Activated naive CD8-positive, alpha-beta T cell treated with anti-CD3 and anti-CD28 coated beads, Interleukin-2, amount 50 U/mL, for 24 hours (primary cell): Measurements from ENCODE around the gene TMEM178B.

ENCODE experiments used
- ATAC-seq: fragments of 150-1000 bp; cut with Tn5 transposase; one replicate; pipeline ENCODE4 v1.10.0; 2021
- DNase-seq: peaks from one replicate; pipeline ENCODE4 v3.0.0; 2021
- H3K27ac Mint-ChIP-seq: one replicate; pipeline ENCODE4 v1.8.0; 2021; ENCODE audit warnings: mild to moderate bottlenecking, mixed read lengths
- H3K27me3 Mint-ChIP-seq: one replicate; pipeline ENCODE4 v1.8.0; 2021; ENCODE audit warnings: mixed read lengths
- H3K36me3 Mint-ChIP-seq: one replicate; pipeline ENCODE4 v1.8.0; 2021; ENCODE audit warnings: low read depth, mixed read lengths
- H3K4me1 Mint-ChIP-seq: one replicate; pipeline ENCODE4 v1.8.0; 2021; ENCODE audit warnings: mixed read lengths
- H3K4me3 Mint-ChIP-seq: one replicate; pipeline ENCODE4 v1.8.0; 2021; ENCODE audit warnings: mild to moderate bottlenecking, moderate library complexity, mixed read lengths
- H3K9me3 Mint-ChIP-seq: one replicate; pipeline ENCODE4 v1.8.0; 2021; ENCODE audit warnings: mixed read lengths

The TMEM178B gene

GRCh38 chr7:141144921-141145629, 71.2 kb downstream of the TMEM178B start:
- DNase-seq (no peak), ATAC-seq (peak; percentile 61)
- Mint-ChIP-seq H3K9me3 (peaks cover 6% of the 10 kb centered on the region), H3K4me3 (no peak overlapping the region), H3K27ac (no peak overlapping the region), H3K36me3 (no peaks in the 10 kb centered on the region), H3K27me3 (no peaks in the 10 kb centered on the region), H3K4me1 (no peaks in the 10 kb centered on the region)

- Mint-ChIP-seq H3K4me1 (no peaks in the 10 kb centered on the region), H3K4me3 (no peak overlapping the region), H3K9me3 (peaks cover 6% of the 10 kb centered on the region), H3K27me3 (no peaks in the 10 kb centered on the region), H3K27ac (no peak overlapping the region), H3K36me3 (no peaks in the 10 kb centered on the region)
- ATAC-seq (no peak), DNase-seq (no peak)
Observed at GRCh38 chr7:141145630-141145982, 71.7 kb downstream of the TMEM178B start.

- DNase-seq, result no peak
- no peaks in the 10 kb centered on the region for H3K27me3 Mint-ChIP-seq
- H3K36me3 Mint-ChIP-seq, result no peaks in the 10 kb centered on the region
- no peak for ATAC-seq
- H3K27ac Mint-ChIP-seq, result no peak overlapping the region
- H3K9me3 Mint-ChIP-seq, result peaks cover 6% of the 10 kb centered on the region
- H3K4me1 Mint-ChIP-seq, result no peaks in the 10 kb centered on the region
- H3K4me3 Mint-ChIP-seq, result no peak overlapping the region
Observed at GRCh38 chr7:141147482-141147881, 73.6 kb downstream of the TMEM178B start.

- no peaks in the 10 kb centered on the region for H3K36me3 Mint-ChIP-seq
- H3K4me1 Mint-ChIP-seq, result no peaks in the 10 kb centered on the region
- DNase-seq (no peak), ATAC-seq (no peak)
- no peaks in the 10 kb centered on the region for H3K9me3 Mint-ChIP-seq
- H3K27ac Mint-ChIP-seq, result no peak overlapping the region
- H3K4me3 Mint-ChIP-seq, result no peak overlapping the region
- no peaks in the 10 kb centered on the region for H3K27me3 Mint-ChIP-seq
Observed at GRCh38 chr7:141150465-141150864, 76.6 kb downstream of the TMEM178B start.

GRCh38 chr7:141151746-141152145, 77.9 kb downstream of the TMEM178B start:
- DNase-seq (no peak), ATAC-seq (no peak)
- Mint-ChIP-seq H3K27me3 (no peaks in the 10 kb centered on the region), H3K4me3 (no peak overlapping the region), H3K4me1 (no peaks in the 10 kb centered on the region), H3K9me3 (no peaks in the 10 kb centered on the region), H3K27ac (no peak overlapping the region), H3K36me3 (no peaks in the 10 kb centered on the region)

GRCh38 chr7:141153231-141153630, 79.4 kb downstream of the TMEM178B start:
- H3K27me3 Mint-ChIP-seq, result no peaks in the 10 kb centered on the region

GRCh38 chr7:141154131-141154732, 80.4 kb downstream of the TMEM178B start:
- H3K9me3 Mint-ChIP-seq, result no peaks in the 10 kb centered on the region
- H3K36me3 Mint-ChIP-seq, result no peaks in the 10 kb centered on the region
- H3K4me1 Mint-ChIP-seq, result no peaks in the 10 kb centered on the region
- no peak overlapping the region for H3K4me3 Mint-ChIP-seq
- H3K27ac Mint-ChIP-seq, result no peak overlapping the region
- H3K27me3 Mint-ChIP-seq, result no peaks in the 10 kb centered on the region
- ATAC-seq, result no peak
- DNase-seq, result no peak

More at GRCh38 chr7:141153231-141153630, 79.4 kb downstream of the TMEM178B start:
- Mint-ChIP-seq H3K9me3 (no peaks in the 10 kb centered on the region), H3K4me3 (no peak overlapping the region), H3K36me3 (no peaks in the 10 kb centered on the region), H3K4me1 (no peaks in the 10 kb centered on the region), H3K27ac (no peak overlapping the region)
- ATAC-seq (no peak), DNase-seq (no peak)

- no peak for ATAC-seq
- H3K4me1 Mint-ChIP-seq, result no peaks in the 10 kb centered on the region
- H3K27ac Mint-ChIP-seq, result no peak overlapping the region
- DNase-seq, result no peak
- no peaks in the 10 kb centered on the region for H3K9me3 Mint-ChIP-seq
- no peak overlapping the region for H3K4me3 Mint-ChIP-seq
- H3K36me3 Mint-ChIP-seq, result no peaks in the 10 kb centered on the region
- H3K27me3 Mint-ChIP-seq, result peaks cover 4% of the 10 kb centered on the region
Observed at GRCh38 chr7:141156407-141156806, 82.5 kb downstream of the TMEM178B start.

GRCh38 chr7:141157138-141157765, 83.4 kb downstream of the TMEM178B start:
- Mint-ChIP-seq H3K27ac (no peak overlapping the region), H3K36me3 (no peaks in the 10 kb centered on the region), H3K4me1 (no peaks in the 10 kb centered on the region)

GRCh38 chr7:141158561-141158960, 84.7 kb downstream of the TMEM178B start:
- DNase-seq, result no peak
- Mint-ChIP-seq H3K4me3 (no peak overlapping the region), H3K9me3 (no peaks in the 10 kb centered on the region), H3K36me3 (no peaks in the 10 kb centered on the region), H3K4me1 (no peaks in the 10 kb centered on the region), H3K27ac (no peak overlapping the region), H3K27me3 (peaks cover 6% of the 10 kb centered on the region)
- no peak for ATAC-seq

More at GRCh38 chr7:141157138-141157765, 83.4 kb downstream of the TMEM178B start:
- Mint-ChIP-seq H3K27me3 (peaks cover 6% of the 10 kb centered on the region), H3K4me3 (no peak overlapping the region), H3K9me3 (no peaks in the 10 kb centered on the region)
- ATAC-seq, result no peak
- no peak for DNase-seq

GRCh38 chr7:141160246-141160860, 86.5 kb downstream of the TMEM178B start:
- Mint-ChIP-seq H3K4me3 (no peak overlapping the region), H3K9me3 (no peaks in the 10 kb centered on the region), H3K36me3 (no peaks in the 10 kb centered on the region), H3K27me3 (peaks cover 6% of the 10 kb centered on the region), H3K27ac (no peak overlapping the region), H3K4me1 (no peaks in the 10 kb centered on the region)
- no peak for ATAC-seq
- DNase-seq, result no peak

- peaks cover 8% of the 10 kb centered on the region for H3K27me3 Mint-ChIP-seq
- DNase-seq, result no peak
- no peaks in the 10 kb centered on the region for H3K4me1 Mint-ChIP-seq
- H3K36me3 Mint-ChIP-seq, result no peaks in the 10 kb centered on the region
- H3K4me3 Mint-ChIP-seq, result no peak overlapping the region
- no peak for ATAC-seq
- H3K27ac Mint-ChIP-seq, result no peak overlapping the region
- H3K9me3 Mint-ChIP-seq, result no peaks in the 10 kb centered on the region
Observed at GRCh38 chr7:141161550-141162535, 88.0 kb downstream of the TMEM178B start.

- Mint-ChIP-seq H3K27me3 (peaks cover 8% of the 10 kb centered on the region), H3K4me1 (no peaks in the 10 kb centered on the region), H3K9me3 (no peaks in the 10 kb centered on the region), H3K36me3 (no peaks in the 10 kb centered on the region), H3K4me3 (no peak overlapping the region), H3K27ac (no peak overlapping the region)
- DNase-seq (no peak), ATAC-seq (no peak)
Observed at GRCh38 chr7:141165521-141165920, 91.7 kb downstream of the TMEM178B start.

GRCh38 chr7:141166926-141167325, 93.1 kb downstream of the TMEM178B start:
- Mint-ChIP-seq H3K9me3 (no peaks in the 10 kb centered on the region), H3K27ac (no peak overlapping the region), H3K27me3 (peaks cover 4% of the 10 kb centered on the region), H3K4me3 (no peak overlapping the region), H3K36me3 (no peaks in the 10 kb centered on the region), H3K4me1 (no peaks in the 10 kb centered on the region)
- DNase-seq (no peak), ATAC-seq (no peak)
